HUES48 (cell line): ENCODE measurements around the gene SLIT1.
A peak's percentile ranks its signal among the peaks of the same experiment; 100 is the strongest.

Source experiments
- H3K27ac ChIP-seq: one replicate; pipeline ENCODE4 v1.7.0; 2013; ENCODE audit warnings: low read depth, low read length, inconsistent platforms
- H3K27me3 ChIP-seq: 2 replicates; pipeline ENCODE4 v1.6.1; 2013; ENCODE audit warnings: mild to moderate bottlenecking, low read length; ENCODE audit not compliant: control insufficient read depth, insufficient read depth
- H3K36me3 ChIP-seq: 2 replicates; pipeline ENCODE4 v1.6.1; 2013; ENCODE audit warnings: low read length; ENCODE audit not compliant: control insufficient read depth, insufficient read depth
- H3K4me1 ChIP-seq: 2 replicates; pipeline ENCODE4 v1.6.1; 2013; ENCODE audit warnings: mild to moderate bottlenecking, low read length; ENCODE audit not compliant: control insufficient read depth, insufficient read depth
- H3K4me3 ChIP-seq: 2 replicates; pipeline ENCODE4 v1.5.1; 2013; ENCODE audit warnings: mild to moderate bottlenecking, low read depth, low read length
- H3K9ac ChIP-seq: 2 replicates; pipeline ENCODE4 v1.6.1; 2013; ENCODE audit warnings: mild to moderate bottlenecking, low read depth, low read length, moderate library complexity
- H3K9me3 ChIP-seq: 2 replicates; pipeline ENCODE4 v1.6.1; 2013; ENCODE audit warnings: low read length; ENCODE audit not compliant: control insufficient read depth, insufficient read depth

The SLIT1 gene

DNA sequence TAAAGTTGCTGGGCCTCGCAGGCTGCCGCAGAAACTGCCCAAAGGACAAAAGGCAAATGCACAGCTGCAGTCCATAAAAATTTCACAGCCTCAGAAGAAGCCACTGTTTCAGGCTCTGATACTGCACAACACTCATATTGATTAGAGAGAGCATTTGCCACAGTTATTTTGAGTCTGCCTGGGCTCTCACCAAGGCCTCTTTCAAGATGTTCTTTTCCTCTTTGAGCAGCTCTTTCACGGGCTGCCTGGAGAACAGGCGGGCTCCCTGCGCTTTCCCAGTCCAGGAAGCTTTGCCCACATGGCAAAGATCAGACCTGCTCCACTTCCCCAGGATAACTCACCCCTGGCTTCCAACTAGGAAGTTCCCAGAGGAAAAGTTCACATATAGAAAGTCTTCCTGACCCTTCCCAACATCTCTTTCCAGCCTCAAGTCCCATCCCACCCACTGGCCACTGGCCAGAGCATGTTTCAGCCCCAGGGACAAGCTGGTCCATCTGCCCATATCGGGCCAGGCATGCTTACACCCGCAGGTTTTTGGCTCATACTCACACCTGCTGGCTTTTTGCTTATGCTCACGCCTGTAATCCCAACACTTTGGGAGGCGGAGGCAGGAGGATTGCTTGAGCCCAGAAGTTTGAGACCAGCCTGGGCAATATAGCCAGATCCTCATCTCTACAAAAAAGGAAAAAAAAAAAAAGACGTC, 3.3 kb downstream of the SLIT1 start:
- H3K9ac ChIP-seq: no peak overlapping the region
- H3K4me1 ChIP-seq: peaks cover 10% of the 10 kb centered on the region
- H3K27ac ChIP-seq: no peak overlapping the region
- no peaks in the 10 kb centered on the region for H3K9me3 ChIP-seq
- no peak overlapping the region for H3K4me3 ChIP-seq
- peaks cover 64% of the 10 kb centered on the region for H3K27me3 ChIP-seq
- no peaks in the 10 kb centered on the region for H3K36me3 ChIP-seq

- no peak overlapping the region for H3K27ac ChIP-seq
- no peaks in the 10 kb centered on the region for H3K9me3 ChIP-seq
- H3K4me3 ChIP-seq: no peak overlapping the region
- H3K9ac ChIP-seq: no peak overlapping the region
- peaks cover 10% of the 10 kb centered on the region for H3K4me1 ChIP-seq
- no peaks in the 10 kb centered on the region for H3K36me3 ChIP-seq
- H3K27me3 ChIP-seq: peaks cover 55% of the 10 kb centered on the region
These were observed 4.8 kb downstream of the SLIT1 start for GRCh38 chr10:97180986-97181385.

- H3K4me1 ChIP-seq: peaks cover 10% of the 10 kb centered on the region
- H3K27me3 ChIP-seq: peaks cover 49% of the 10 kb centered on the region
- H3K36me3 ChIP-seq: no peaks in the 10 kb centered on the region
- H3K27ac ChIP-seq: no peak overlapping the region
- no peak overlapping the region for H3K4me3 ChIP-seq
- no peaks in the 10 kb centered on the region for H3K9me3 ChIP-seq
- no peak overlapping the region for H3K9ac ChIP-seq
These were observed 5.4 kb downstream of the SLIT1 start for GRCh38 chr10:97180363-97180755.

DNA sequence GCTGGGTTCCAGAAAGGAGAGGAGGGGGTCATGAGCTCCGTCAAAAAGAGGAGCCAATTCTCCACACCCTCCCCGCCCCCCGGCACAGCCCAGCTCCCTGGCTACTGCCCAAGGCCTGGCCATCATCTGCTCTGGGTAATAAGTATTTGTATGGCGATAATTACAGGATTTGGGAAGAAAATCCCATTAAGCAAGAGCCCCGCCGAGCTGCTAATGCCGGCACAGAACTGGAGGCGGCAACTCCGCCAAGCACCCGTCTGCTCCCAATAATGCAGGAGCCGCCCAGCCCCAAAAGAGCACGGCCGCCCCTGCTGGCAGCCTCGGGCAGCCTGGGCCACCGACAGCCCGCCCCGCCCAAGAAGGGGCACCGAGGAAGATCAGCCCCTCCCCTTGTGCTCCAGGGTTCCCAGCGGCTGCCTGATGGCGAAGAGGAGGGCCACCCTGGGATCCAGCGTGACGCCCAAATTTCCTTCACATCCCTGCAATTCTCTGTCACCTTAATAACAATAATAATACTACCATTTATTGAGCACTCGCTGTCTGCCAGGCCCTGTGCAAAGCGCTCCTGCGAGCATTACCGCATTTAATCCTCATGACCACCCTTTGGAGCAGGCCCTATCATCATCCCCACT, 5.9 kb downstream of the SLIT1 start:
- peaks cover 4% of the 10 kb centered on the region; the same call in 1 of the 2 replicates for H3K4me1 ChIP-seq
- H3K9ac ChIP-seq: no peak overlapping the region
- H3K27ac ChIP-seq: no peak overlapping the region
- no peaks in the 10 kb centered on the region for H3K36me3 ChIP-seq
- peaks cover 44% of the 10 kb centered on the region for H3K27me3 ChIP-seq
- no peaks in the 10 kb centered on the region for H3K9me3 ChIP-seq
- H3K4me3 ChIP-seq: peak overlapping the region; percentile 49; the same call in 1 of the 2 replicates

DNA sequence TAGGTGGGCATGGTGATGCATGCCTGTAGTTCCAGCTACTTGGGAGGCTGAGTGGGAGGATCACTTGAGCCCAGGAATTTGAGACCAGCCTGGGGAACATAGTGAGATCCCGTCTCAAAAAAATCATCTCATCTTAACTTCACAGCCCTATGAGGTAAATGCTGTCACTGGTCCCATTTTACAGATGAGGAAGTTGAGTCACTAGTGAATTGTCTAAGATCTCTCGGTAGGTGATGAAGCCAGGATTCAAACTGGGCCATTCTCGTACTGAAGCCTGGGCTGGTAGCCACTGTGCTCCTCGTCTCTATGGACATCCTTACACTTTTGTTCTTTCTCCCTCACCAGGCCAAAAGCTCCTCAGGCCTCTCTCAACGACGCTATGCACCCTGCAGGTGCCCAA, 6.4 kb downstream of the SLIT1 start:
- H3K27me3 ChIP-seq: peaks cover 39% of the 10 kb centered on the region
- H3K9ac ChIP-seq: no peak overlapping the region
- no peak overlapping the region for H3K27ac ChIP-seq
- H3K9me3 ChIP-seq: no peaks in the 10 kb centered on the region
- H3K4me1 ChIP-seq: no peaks in the 10 kb centered on the region; the same call in 1 of the 2 replicates
- peak overlapping the region; percentile 49; the same call in 1 of the 2 replicates for H3K4me3 ChIP-seq
- no peaks in the 10 kb centered on the region for H3K36me3 ChIP-seq

- H3K36me3 ChIP-seq: no peaks in the 10 kb centered on the region
- H3K27ac ChIP-seq: no peak overlapping the region
- no peaks in the 10 kb centered on the region for H3K9me3 ChIP-seq
- H3K27me3 ChIP-seq: peaks cover 26% of the 10 kb centered on the region
- no peak overlapping the region for H3K4me3 ChIP-seq
- H3K4me1 ChIP-seq: no peaks in the 10 kb centered on the region
- H3K9ac ChIP-seq: no peak overlapping the region
These were observed 7.7 kb downstream of the SLIT1 start for GRCh38 chr10:97178074-97178473.

- Histone ChIP-seq H3K36me3 (no peaks in the 10 kb centered on the region), H3K9me3 (no peaks in the 10 kb centered on the region), H3K4me1 (no peaks in the 10 kb centered on the region), H3K27me3 (peaks cover 23% of the 10 kb centered on the region), H3K4me3 (no peak overlapping the region), H3K9ac (no peak overlapping the region), H3K27ac (no peak overlapping the region)
These were observed 9.5 kb downstream of the SLIT1 start for GRCh38 chr10:97176226-97176625.

- Histone ChIP-seq H3K4me3 (no peak overlapping the region), H3K4me1 (no peaks in the 10 kb centered on the region), H3K27me3 (peaks cover 23% of the 10 kb centered on the region), H3K9me3 (no peaks in the 10 kb centered on the region), H3K9ac (no peak overlapping the region), H3K27ac (no peak overlapping the region), H3K36me3 (no peaks in the 10 kb centered on the region)
These were observed 10.2 kb downstream of the SLIT1 start for GRCh38 chr10:97175586-97175985.

GRCh38 chr10:97174941-97175340, 10.8 kb downstream of the SLIT1 start:
- H3K36me3 ChIP-seq: no peaks in the 10 kb centered on the region
- H3K27ac ChIP-seq: no peak overlapping the region
- no peak overlapping the region for H3K4me3 ChIP-seq
- H3K27me3 ChIP-seq: peaks cover 18% of the 10 kb centered on the region
- no peaks in the 10 kb centered on the region for H3K4me1 ChIP-seq
- no peak overlapping the region for H3K9ac ChIP-seq
- no peaks in the 10 kb centered on the region for H3K9me3 ChIP-seq

DNA sequence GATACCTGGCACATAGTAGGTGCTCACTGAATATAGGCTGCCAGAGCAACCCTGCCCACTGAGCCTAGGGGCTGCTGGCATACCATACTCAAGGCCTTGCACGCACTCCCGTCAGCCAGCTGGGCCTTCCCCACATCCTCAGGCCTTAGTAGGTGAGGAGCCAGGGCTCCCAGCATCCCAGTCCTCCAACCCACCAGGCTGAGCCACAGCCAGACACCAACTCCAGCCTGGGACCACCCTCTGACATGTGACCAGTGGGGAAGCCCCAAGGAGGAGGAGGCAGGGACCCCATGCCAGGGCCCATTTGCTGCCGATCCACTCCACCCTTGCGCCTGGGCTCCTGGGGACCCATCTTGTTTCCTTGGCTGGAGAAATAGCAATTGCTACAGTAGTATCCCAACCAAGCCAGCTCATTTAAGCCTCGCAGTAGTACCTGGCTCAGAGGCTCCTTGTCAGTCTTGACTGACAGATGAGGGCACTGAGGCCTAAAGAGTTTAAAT, 11.4 kb downstream of the SLIT1 start:
- no peaks in the 10 kb centered on the region for H3K4me1 ChIP-seq
- no peak overlapping the region for H3K4me3 ChIP-seq
- H3K36me3 ChIP-seq: no peaks in the 10 kb centered on the region
- H3K27ac ChIP-seq: no peak overlapping the region
- H3K9me3 ChIP-seq: no peaks in the 10 kb centered on the region
- H3K9ac ChIP-seq: no peak overlapping the region
- peaks cover 16% of the 10 kb centered on the region for H3K27me3 ChIP-seq

DNA sequence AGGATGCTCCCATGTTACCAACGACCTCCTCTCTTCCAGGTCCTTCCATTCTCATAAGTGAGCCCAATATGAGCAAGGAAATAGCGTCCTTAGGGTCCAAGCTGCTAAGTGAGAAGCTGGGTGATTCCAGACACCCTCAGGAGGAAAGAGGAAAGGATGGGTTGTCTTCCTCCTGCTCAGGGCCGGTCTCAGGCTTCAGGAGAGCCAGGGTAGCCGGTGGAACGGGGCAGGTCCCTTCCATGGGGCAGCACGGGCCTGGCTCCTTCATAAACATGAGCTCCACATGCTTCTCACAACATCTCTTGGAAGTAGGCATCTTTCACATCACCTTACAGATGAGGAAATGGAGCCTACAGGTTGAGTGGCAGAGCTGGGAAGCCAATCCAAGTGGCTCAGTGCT, 12.7 kb downstream of the SLIT1 start:
- Histone ChIP-seq H3K27ac (no peak overlapping the region), H3K9ac (no peak overlapping the region), H3K4me3 (no peak overlapping the region), H3K4me1 (no peaks in the 10 kb centered on the region), H3K27me3 (peaks cover 6% of the 10 kb centered on the region; the same call in 1 of the 2 replicates), H3K9me3 (no peaks in the 10 kb centered on the region), H3K36me3 (no peaks in the 10 kb centered on the region)
